H1 (cell line): Measurements from ENCODE around the gene TPPP2. TPM values are rescaled to one million over a fixed set of nuclear protein-coding genes. Genes with fewer than 3 reads are reported as not detected.

Experiments
- HDAC2 ChIP-seq, 2 experiments: fragments of 300-600 bp in 1 of 2; sonication (generic) in 1 of 2; IDR thresholded peaks; 2 replicates each; pipeline ENCODE4 v1.6.1; 2011 to 2012; ENCODE audit warnings: low read depth in 2 of 2, low read length in 2 of 2, mild to moderate bottlenecking in 2 of 2, moderate library complexity in 2 of 2, borderline replicate concordance in 1 of 2, inconsistent platforms in 1 of 2
- POLR2A ChIP-seq, 2 experiments: IDR thresholded peaks; 1 replicate in 1 of 2; 2 replicates in 1 of 2; pipeline ENCODE4 v1.6.1; 2011; ENCODE audit warnings: low read depth in 2 of 2, low read length in 2 of 2, mild to moderate bottlenecking in 2 of 2; ENCODE audit errors: control extremely low read depth in 1 of 2
- RFX5 ChIP-seq: IDR thresholded peaks from 2 replicates; pipeline ENCODE4 v1.6.1; 2011; ENCODE audit warnings: low read depth, low read length, improper control_type of control experiment, borderline replicate concordance
- RNF2 ChIP-seq: fragments of 200-900, 300-1000 bp; sonication (generic); IDR thresholded peaks from 2 replicates; pipeline ENCODE4 v1.7.1; 2016; ENCODE audit warnings: borderline replicate concordance, low read depth, mild to moderate bottlenecking, antibody characterized with exemption, low read length; ENCODE audit not compliant: poor library complexity, severe bottlenecking; ENCODE audit errors: missing control alignments
- SAP30 ChIP-seq: fragments of 300-600 bp; sonication (generic); IDR thresholded peaks from 2 replicates; pipeline ENCODE4 v1.7.1; 2012; ENCODE audit warnings: low read length, moderate library complexity, mild to moderate bottlenecking, inconsistent platforms; ENCODE audit not compliant: insufficient read depth, insufficient replicate concordance
- polyA plus RNA-seq, 7 experiments: library from polyadenylated mRNA; depleted of rRNA in 3 of 7; stranded (reverse) in 5 of 7; unstranded in 2 of 7; fragments of >200 nt in 5 of 7; fragments of 200-250 nt in 2 of 7; gene quantifications; 1 replicate in 5 of 7; 2 replicates in 1 of 7; 4 replicates in 1 of 7; pipeline versions ENCODE4 v1.2.1 to v1.2.3, GENCODE V29; 2011 to 2013; ENCODE audit warnings: missing spikeins in 2 of 7, mixed read lengths in 2 of 7
- total RNA-seq: library from RNA; stranded (reverse); fragmentation: NEBNext Ultra II Directional; extraction: Animal tissue kit (Norgen Biotek cat#: 25700); gene quantifications from 2 replicates; pipeline ENCODE4 v1.2.1, GENCODE V29; 2021
- TF ChIP-seq, protein P1 (sequence below): fragments of 300-600 bp; sonication (generic); IDR thresholded peaks from 2 replicates; pipeline ENCODE4 v1.7.1; 2012; ENCODE audit warnings: low read length, moderate library complexity, mild to moderate bottlenecking, inconsistent platforms; ENCODE audit not compliant: insufficient replicate concordance

Gene TPPP2
- total and polyA plus RNA-seq, 2 of the 8 experiments (the other 6 are each of a cell fraction or from before 2014, with no cell fraction given): not detected

DNA sequence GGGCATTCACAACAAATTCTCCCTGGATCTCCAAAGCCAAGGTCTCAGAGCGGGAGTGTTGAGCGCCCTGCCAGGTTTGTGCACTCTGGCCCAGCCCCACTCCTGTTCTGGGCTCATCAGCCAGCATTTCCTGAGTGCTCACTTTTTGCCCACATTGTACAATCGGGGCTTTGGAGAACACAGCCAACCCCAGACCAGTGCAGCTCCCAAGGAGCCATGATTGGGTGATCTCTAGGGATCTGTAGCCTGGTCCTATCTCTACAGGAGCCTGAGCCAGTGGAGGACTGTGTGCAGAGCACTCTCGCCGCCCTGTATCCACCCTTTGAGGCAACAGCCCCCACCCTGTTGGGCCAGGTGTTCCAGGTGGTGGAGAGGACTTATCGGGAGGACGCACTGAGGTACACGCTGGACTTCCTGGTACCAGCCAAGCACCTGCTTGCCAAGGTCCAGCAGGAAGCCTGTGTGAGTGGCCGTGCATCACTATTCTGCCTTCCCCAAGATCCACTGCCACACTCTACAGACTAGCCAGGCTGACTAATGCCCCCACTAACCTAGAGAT is 42.8 kb downstream of the TPPP2 start (continued):
- TF ChIP-seq SAP30: no peak
- no peak for TF ChIP-seq RNF2
- TF ChIP-seq, protein P1, sequence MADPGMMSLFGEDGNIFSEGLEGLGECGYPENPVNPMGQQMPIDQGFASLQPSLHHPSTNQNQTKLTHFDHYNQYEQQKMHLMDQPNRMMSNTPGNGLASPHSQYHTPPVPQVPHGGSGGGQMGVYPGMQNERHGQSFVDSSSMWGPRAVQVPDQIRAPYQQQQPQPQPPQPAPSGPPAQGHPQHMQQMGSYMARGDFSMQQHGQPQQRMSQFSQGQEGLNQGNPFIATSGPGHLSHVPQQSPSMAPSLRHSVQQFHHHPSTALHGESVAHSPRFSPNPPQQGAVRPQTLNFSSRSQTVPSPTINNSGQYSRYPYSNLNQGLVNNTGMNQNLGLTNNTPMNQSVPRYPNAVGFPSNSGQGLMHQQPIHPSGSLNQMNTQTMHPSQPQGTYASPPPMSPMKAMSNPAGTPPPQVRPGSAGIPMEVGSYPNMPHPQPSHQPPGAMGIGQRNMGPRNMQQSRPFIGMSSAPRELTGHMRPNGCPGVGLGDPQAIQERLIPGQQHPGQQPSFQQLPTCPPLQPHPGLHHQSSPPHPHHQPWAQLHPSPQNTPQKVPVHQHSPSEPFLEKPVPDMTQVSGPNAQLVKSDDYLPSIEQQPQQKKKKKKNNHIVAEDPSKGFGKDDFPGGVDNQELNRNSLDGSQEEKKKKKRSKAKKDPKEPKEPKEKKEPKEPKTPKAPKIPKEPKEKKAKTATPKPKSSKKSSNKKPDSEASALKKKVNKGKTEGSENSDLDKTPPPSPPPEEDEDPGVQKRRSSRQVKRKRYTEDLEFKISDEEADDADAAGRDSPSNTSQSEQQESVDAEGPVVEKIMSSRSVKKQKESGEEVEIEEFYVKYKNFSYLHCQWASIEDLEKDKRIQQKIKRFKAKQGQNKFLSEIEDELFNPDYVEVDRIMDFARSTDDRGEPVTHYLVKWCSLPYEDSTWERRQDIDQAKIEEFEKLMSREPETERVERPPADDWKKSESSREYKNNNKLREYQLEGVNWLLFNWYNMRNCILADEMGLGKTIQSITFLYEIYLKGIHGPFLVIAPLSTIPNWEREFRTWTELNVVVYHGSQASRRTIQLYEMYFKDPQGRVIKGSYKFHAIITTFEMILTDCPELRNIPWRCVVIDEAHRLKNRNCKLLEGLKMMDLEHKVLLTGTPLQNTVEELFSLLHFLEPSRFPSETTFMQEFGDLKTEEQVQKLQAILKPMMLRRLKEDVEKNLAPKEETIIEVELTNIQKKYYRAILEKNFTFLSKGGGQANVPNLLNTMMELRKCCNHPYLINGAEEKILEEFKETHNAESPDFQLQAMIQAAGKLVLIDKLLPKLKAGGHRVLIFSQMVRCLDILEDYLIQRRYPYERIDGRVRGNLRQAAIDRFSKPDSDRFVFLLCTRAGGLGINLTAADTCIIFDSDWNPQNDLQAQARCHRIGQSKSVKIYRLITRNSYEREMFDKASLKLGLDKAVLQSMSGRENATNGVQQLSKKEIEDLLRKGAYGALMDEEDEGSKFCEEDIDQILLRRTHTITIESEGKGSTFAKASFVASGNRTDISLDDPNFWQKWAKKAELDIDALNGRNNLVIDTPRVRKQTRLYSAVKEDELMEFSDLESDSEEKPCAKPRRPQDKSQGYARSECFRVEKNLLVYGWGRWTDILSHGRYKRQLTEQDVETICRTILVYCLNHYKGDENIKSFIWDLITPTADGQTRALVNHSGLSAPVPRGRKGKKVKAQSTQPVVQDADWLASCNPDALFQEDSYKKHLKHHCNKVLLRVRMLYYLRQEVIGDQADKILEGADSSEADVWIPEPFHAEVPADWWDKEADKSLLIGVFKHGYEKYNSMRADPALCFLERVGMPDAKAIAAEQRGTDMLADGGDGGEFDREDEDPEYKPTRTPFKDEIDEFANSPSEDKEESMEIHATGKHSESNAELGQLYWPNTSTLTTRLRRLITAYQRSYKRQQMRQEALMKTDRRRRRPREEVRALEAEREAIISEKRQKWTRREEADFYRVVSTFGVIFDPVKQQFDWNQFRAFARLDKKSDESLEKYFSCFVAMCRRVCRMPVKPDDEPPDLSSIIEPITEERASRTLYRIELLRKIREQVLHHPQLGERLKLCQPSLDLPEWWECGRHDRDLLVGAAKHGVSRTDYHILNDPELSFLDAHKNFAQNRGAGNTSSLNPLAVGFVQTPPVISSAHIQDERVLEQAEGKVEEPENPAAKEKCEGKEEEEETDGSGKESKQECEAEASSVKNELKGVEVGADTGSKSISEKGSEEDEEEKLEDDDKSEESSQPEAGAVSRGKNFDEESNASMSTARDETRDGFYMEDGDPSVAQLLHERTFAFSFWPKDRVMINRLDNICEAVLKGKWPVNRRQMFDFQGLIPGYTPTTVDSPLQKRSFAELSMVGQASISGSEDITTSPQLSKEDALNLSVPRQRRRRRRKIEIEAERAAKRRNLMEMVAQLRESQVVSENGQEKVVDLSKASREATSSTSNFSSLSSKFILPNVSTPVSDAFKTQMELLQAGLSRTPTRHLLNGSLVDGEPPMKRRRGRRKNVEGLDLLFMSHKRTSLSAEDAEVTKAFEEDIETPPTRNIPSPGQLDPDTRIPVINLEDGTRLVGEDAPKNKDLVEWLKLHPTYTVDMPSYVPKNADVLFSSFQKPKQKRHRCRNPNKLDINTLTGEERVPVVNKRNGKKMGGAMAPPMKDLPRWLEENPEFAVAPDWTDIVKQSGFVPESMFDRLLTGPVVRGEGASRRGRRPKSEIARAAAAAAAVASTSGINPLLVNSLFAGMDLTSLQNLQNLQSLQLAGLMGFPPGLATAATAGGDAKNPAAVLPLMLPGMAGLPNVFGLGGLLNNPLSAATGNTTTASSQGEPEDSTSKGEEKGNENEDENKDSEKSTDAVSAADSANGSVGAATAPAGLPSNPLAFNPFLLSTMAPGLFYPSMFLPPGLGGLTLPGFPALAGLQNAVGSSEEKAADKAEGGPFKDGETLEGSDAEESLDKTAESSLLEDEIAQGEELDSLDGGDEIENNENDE: no peak
- TF ChIP-seq POLR2A (IDR thresholded peaks at IDR 0.05; ENCODE audit: control extremely low read depth in 1 of 2, low read depth in 2 of 2, low read length in 2 of 2): no peak
- no peak for TF ChIP-seq HDAC2 (IDR thresholded peaks at IDR 0.05; ENCODE audit: borderline replicate concordance in 1 of 2, low read depth in 2 of 2, low read length in 2 of 2)
- no peak for TF ChIP-seq RFX5
